GM23338 (cell line): Measurements from ENCODE around the gene CACNA1C. TPM values are rescaled to one million over a fixed set of nuclear protein-coding genes. Genes with fewer than 3 reads are reported as not detected.

Experiments
- ATAC-seq: fragments of 200-7000 bp; cut with Tn5 transposase; 3 replicates; pipeline ENCODE4 v1.9.1; 2020
- DNase-seq: peaks from one replicate; pipeline ENCODE4 v3.0.0-alpha.2; 2015; ENCODE audit warnings: low spot score
- H2AFZ ChIP-seq: fragments of 200-600 bp; sonication (generic); 2 replicates; pipeline ENCODE4 v1.8.0; 2016; ENCODE audit warnings: antibody characterized with exemption, mild to moderate bottlenecking, moderate library complexity
- H3F3A ChIP-seq: fragments of 200-600 bp; sonication (generic); replicated peaks from 2 replicates; pipeline ENCODE4 v1.8.0; 2017; ENCODE audit warnings: antibody characterized with exemption, mixed run types, low read depth
- H3K27ac ChIP-seq: fragments of 200-600 bp; sonication (generic); 2 replicates; pipeline ENCODE4 v1.6.1; 2016; ENCODE audit warnings: low read depth
- H3K27me3 ChIP-seq: fragments of 200-600 bp; sonication (generic); 2 replicates; pipeline ENCODE4 v1.8.0; 2016; ENCODE audit warnings: mild to moderate bottlenecking, mixed run types, moderate library complexity; ENCODE audit not compliant: insufficient read depth
- H3K36me3 ChIP-seq: fragments of 200-600 bp; sonication (generic); 2 replicates; pipeline ENCODE4 v1.8.0; 2016; ENCODE audit warnings: mild to moderate bottlenecking; ENCODE audit not compliant: insufficient read depth
- H3K4me1 ChIP-seq: fragments of 200-600 bp; sonication (generic); 2 replicates; pipeline ENCODE4 v1.8.0; 2016; ENCODE audit warnings: mild to moderate bottlenecking, moderate library complexity; ENCODE audit not compliant: insufficient read depth
- H3K4me2 ChIP-seq: fragments of 200-600 bp; sonication (generic); 2 replicates; pipeline ENCODE4 v1.7.1; 2017; ENCODE audit warnings: mixed run types
- H3K4me3 ChIP-seq: fragments of 200-600 bp; sonication (generic); 2 replicates; pipeline ENCODE4 v1.6.1; 2016; ENCODE audit warnings: mixed run types
- H3K79me2 ChIP-seq: fragments of 200-600 bp; sonication (generic); replicated peaks from 2 replicates; pipeline ENCODE4 v1.8.0; 2017; ENCODE audit warnings: mild to moderate bottlenecking; ENCODE audit not compliant: insufficient read depth
- H3K9me2 ChIP-seq: fragments of 200-600 bp; sonication (generic); 2 replicates; pipeline ENCODE4 v1.8.0; 2017; ENCODE audit not compliant: insufficient read depth
- H4K20me1 ChIP-seq: fragments of 200-600 bp; sonication (generic); replicated peaks from 2 replicates; pipeline ENCODE4 v1.8.0; 2017; ENCODE audit warnings: mild to moderate bottlenecking; ENCODE audit not compliant: insufficient read depth
- H3K27ac Mint-ChIP-seq: 2 replicates; pipeline ENCODE4 v1.8.0; 2020; ENCODE audit warnings: inconsistent platforms, mild to moderate bottlenecking, moderate library complexity, mixed read lengths
- H3K27me3 Mint-ChIP-seq: 3 replicates; pipeline ENCODE4 v1.8.0; 2022; ENCODE audit warnings: low read depth, mild to moderate bottlenecking, moderate library complexity, mixed read lengths, inconsistent platforms; ENCODE audit not compliant: insufficient read depth, poor library complexity
- H3K36me3 Mint-ChIP-seq: 3 replicates; pipeline ENCODE4 v1.8.0; 2021; ENCODE audit warnings: low read depth, mild to moderate bottlenecking, inconsistent platforms, moderate library complexity, mixed read lengths
- H3K4me1 Mint-ChIP-seq: 3 replicates; pipeline ENCODE4 v1.8.0; 2020; ENCODE audit warnings: mild to moderate bottlenecking, inconsistent platforms, mixed read lengths
- H3K4me3 Mint-ChIP-seq: 3 replicates; pipeline ENCODE4 v1.8.0; 2021; ENCODE audit warnings: moderate library complexity, mild to moderate bottlenecking, inconsistent platforms, mixed read lengths
- H3K9me3 Mint-ChIP-seq: 3 replicates; pipeline ENCODE4 v1.8.0; 2020; ENCODE audit warnings: moderate library complexity, mild to moderate bottlenecking, inconsistent platforms, mixed read lengths
- EZH2phosphoT487 ChIP-seq: fragments of 200-600 bp; sonication (generic); IDR thresholded peaks from one replicate; pipeline ENCODE4 v1.8.1; 2018; ENCODE audit warnings: antibody characterized with exemption; ENCODE audit not compliant: unreplicated experiment
- polyA plus RNA-seq: library from polyadenylated mRNA; unstranded; fragments of >200 nt; fragmentation: Nextera tagmentation; extraction: Ambion mirVana; gene quantifications from 2 replicates; pipeline ENCODE4 v1.2.1, GENCODE V29; 2016
- total RNA-seq: library from RNA; depleted of rRNA; stranded (reverse); fragments of >200 nt; shearing (Covaris generic); gene quantifications from 2 replicates; pipeline ENCODE4 v1.2.3, GENCODE V29; 2014
- TF ChIP-seq, protein P1 (sequence below): IDR thresholded peaks from 2 replicates; pipeline ENCODE4 v1.6.1; 2016; ENCODE audit warnings: antibody characterized with exemption
- TF ChIP-seq, protein P2 (sequence below), 2 experiments: fragments of 200-600 bp in 1 of 2; sonication (generic) in 1 of 2; conservative IDR thresholded peaks; 2 replicates each; pipeline versions ENCODE4 v1.5.1 to v1.6.1; 2016 to 2017; ENCODE audit warnings: antibody characterized with exemption in 2 of 2, low read depth in 2 of 2, mild to moderate bottlenecking in 2 of 2, moderate library complexity in 1 of 2
- TF ChIP-seq, protein P3 (sequence below): fragments of 250-450 bp; sonication (Bioruptor Pico); IDR thresholded peaks from 2 replicates; pipeline ENCODE4 v1.5.0; 2020; ENCODE audit warnings: mild to moderate bottlenecking, moderate library complexity

Gene CACNA1C
- total and polyA plus RNA-seq, 2 experiments from 2014 or later = 0.78 to 2.1 TPM

DNA sequence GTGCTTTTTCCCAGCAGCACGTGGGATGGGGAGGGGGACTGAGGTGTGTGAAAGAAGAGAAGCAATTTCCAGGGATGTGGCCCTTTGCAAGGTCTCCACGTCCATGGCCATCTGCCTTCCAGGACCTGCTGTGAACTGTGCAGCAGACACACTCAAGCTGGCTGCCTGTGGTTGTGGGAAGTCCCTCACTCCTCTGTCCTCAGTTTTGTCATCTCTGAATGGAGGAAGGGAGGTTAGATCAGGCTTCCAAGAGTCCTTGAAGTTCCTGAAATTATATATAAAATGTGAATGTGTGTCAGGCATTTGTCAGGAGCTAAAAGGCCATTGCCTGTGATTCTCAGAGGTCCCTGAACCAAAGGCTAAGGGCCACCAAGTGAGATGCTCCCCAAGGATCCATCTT lies 328.2 kb downstream of the CACNA1C start:
- H4K20me1 ChIP-seq = no peaks in the 10 kb centered on the region
- no peak overlapping the region for H3K4me3 ChIP-seq
- no peaks in the 10 kb centered on the region for H3K36me3 Mint-ChIP-seq
- H3K4me2 ChIP-seq = no peak overlapping the region
- ATAC-seq = no peak
- no peaks in the 10 kb centered on the region for H3K4me1 ChIP-seq
- H3K9me3 Mint-ChIP-seq = no peaks in the 10 kb centered on the region
- H3K27me3 Mint-ChIP-seq = peaks cover 7% of the 10 kb centered on the region
- H3K27me3 ChIP-seq = no peaks in the 10 kb centered on the region
- no peak overlapping the region for H3K4me3 Mint-ChIP-seq
- no peak overlapping the region for H2AFZ ChIP-seq
- no peaks in the 10 kb centered on the region for H3K79me2 ChIP-seq
- H3K27ac Mint-ChIP-seq = no peak overlapping the region
- H3K36me3 ChIP-seq = no peaks in the 10 kb centered on the region
- H3K27ac ChIP-seq = no peak overlapping the region
- no peak for TF ChIP-seq EZH2phosphoT487
- peaks cover 14% of the 10 kb centered on the region for H3K4me1 Mint-ChIP-seq
- H3F3A ChIP-seq = no peaks in the 10 kb centered on the region
- DNase-seq = no peak
- H3K9me2 ChIP-seq = 0 out of 2 replicates have a peak, but pooled peaks cover 6% of the 10 kb centered on the region

DNA sequence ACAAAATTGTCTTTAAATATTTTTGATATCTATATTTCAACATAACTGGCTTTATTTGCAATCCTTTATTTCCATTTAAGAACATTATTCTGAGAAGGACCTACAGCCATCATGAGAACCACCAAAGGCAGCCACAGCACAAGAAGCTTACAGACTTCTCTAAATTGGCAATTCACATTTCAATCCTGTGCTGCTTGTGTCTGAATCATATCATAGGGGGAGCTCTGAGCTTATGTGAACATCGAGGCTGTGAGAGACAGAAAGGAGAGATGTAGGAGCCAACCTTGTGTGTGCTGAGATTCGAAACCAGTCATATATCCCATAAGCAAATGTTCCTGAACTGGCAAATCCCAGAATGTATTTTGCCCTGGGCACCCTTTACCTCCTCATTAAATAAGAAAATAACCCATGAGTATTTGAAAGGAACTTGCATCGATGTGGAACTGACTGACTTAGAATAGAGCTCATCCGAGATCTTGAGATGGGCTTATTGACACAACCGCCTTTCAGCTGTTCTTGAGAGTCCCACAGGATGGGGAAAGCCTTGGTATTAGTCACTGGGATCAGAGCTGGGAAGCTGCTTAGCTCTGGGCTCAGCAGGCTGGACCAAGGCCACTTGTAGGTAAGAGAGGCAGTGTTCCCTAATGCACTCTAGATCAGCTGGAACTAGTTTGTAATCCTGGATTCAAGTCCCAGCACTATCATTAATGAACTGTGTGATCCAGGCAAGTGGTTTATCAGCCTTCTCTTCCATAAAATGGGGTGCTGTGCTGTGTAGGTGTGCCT lies 329.8 kb downstream of the CACNA1C start:
- Histone ChIP-seq H3F3A (no peaks in the 10 kb centered on the region), H2AFZ (no peak overlapping the region), H3K27ac (no peak overlapping the region), H3K36me3 (no peaks in the 10 kb centered on the region), H3K4me1 (no peaks in the 10 kb centered on the region), H3K79me2 (no peaks in the 10 kb centered on the region), H4K20me1 (no peaks in the 10 kb centered on the region), H3K4me3 (no peak overlapping the region), H3K27me3 (no peaks in the 10 kb centered on the region), H3K4me2 (no peak overlapping the region), H3K9me2 (no peaks in the 10 kb centered on the region)
- peaks cover 4% of the 10 kb centered on the region for H3K27me3 Mint-ChIP-seq
- H3K4me1 Mint-ChIP-seq = peaks cover 9% of the 10 kb centered on the region
- no peaks in the 10 kb centered on the region for H3K9me3 Mint-ChIP-seq
- TF ChIP-seq, protein P1, sequence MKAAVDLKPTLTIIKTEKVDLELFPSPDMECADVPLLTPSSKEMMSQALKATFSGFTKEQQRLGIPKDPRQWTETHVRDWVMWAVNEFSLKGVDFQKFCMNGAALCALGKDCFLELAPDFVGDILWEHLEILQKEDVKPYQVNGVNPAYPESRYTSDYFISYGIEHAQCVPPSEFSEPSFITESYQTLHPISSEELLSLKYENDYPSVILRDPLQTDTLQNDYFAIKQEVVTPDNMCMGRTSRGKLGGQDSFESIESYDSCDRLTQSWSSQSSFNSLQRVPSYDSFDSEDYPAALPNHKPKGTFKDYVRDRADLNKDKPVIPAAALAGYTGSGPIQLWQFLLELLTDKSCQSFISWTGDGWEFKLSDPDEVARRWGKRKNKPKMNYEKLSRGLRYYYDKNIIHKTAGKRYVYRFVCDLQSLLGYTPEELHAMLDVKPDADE = no peak
- TF ChIP-seq, protein P2, sequence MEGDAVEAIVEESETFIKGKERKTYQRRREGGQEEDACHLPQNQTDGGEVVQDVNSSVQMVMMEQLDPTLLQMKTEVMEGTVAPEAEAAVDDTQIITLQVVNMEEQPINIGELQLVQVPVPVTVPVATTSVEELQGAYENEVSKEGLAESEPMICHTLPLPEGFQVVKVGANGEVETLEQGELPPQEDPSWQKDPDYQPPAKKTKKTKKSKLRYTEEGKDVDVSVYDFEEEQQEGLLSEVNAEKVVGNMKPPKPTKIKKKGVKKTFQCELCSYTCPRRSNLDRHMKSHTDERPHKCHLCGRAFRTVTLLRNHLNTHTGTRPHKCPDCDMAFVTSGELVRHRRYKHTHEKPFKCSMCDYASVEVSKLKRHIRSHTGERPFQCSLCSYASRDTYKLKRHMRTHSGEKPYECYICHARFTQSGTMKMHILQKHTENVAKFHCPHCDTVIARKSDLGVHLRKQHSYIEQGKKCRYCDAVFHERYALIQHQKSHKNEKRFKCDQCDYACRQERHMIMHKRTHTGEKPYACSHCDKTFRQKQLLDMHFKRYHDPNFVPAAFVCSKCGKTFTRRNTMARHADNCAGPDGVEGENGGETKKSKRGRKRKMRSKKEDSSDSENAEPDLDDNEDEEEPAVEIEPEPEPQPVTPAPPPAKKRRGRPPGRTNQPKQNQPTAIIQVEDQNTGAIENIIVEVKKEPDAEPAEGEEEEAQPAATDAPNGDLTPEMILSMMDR (conservative IDR thresholded peaks at IDR 0.05; ENCODE audit: low read depth in 2 of 2) = peak in 1 of 2 experiments; percentile 41; a peak in 2 of 4 replicates
- TF ChIP-seq, protein P3, sequence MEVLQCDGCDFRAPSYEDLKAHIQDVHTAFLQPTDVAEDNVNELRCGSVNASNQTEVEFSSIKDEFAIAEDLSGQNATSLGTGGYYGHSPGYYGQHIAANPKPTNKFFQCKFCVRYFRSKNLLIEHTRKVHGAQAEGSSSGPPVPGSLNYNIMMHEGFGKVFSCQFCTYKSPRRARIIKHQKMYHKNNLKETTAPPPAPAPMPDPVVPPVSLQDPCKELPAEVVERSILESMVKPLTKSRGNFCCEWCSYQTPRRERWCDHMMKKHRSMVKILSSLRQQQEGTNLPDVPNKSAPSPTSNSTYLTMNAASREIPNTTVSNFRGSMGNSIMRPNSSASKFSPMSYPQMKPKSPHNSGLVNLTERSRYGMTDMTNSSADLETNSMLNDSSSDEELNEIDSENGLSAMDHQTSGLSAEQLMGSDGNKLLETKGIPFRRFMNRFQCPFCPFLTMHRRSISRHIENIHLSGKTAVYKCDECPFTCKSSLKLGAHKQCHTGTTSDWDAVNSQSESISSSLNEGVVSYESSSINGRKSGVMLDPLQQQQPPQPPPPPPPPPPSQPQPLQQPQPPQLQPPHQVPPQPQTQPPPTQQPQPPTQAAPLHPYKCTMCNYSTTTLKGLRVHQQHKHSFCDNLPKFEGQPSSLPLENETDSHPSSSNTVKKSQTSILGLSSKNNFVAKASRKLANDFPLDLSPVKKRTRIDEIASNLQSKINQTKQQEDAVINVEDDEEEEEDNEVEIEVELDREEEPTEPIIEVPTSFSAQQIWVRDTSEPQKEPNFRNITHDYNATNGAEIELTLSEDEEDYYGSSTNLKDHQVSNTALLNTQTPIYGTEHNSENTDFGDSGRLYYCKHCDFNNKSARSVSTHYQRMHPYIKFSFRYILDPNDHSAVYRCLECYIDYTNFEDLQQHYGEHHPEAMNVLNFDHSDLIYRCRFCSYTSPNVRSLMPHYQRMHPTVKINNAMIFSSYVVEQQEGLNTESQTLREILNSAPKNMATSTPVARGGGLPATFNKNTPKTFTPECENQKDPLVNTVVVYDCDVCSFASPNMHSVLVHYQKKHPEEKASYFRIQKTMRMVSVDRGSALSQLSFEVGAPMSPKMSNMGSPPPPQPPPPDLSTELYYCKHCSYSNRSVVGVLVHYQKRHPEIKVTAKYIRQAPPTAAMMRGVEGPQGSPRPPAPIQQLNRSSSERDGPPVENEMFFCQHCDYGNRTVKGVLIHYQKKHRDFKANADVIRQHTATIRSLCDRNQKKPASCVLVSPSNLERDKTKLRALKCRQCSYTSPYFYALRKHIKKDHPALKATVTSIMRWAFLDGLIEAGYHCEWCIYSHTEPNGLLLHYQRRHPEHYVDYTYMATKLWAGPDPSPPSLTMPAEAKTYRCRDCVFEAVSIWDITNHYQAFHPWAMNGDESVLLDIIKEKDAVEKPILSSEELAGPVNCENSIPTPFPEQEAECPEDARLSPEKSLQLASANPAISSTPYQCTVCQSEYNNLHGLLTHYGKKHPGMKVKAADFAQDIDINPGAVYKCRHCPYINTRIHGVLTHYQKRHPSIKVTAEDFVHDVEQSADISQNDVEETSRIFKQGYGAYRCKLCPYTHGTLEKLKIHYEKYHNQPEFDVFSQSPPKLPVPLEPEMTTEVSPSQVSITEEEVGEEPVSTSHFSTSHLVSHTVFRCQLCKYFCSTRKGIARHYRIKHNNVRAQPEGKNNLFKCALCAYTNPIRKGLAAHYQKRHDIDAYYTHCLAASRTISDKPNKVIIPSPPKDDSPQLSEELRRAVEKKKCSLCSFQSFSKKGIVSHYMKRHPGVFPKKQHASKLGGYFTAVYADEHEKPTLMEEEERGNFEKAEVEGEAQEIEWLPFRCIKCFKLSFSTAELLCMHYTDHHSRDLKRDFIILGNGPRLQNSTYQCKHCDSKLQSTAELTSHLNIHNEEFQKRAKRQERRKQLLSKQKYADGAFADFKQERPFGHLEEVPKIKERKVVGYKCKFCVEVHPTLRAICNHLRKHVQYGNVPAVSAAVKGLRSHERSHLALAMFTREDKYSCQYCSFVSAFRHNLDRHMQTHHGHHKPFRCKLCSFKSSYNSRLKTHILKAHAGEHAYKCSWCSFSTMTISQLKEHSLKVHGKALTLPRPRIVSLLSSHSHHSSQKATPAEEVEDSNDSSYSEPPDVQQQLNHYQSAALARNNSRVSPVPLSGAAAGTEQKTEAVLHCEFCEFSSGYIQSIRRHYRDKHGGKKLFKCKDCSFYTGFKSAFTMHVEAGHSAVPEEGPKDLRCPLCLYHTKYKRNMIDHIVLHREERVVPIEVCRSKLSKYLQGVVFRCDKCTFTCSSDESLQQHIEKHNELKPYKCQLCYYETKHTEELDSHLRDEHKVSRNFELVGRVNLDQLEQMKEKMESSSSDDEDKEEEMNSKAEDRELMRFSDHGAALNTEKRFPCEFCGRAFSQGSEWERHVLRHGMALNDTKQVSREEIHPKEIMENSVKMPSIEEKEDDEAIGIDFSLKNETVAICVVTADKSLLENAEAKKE (CRISPR knock-in tag) = no peak
- DNase-seq (no peak), ATAC-seq (no peak)
- H3K4me3 Mint-ChIP-seq = no peak overlapping the region
- no peak overlapping the region; the same call in 1 of the 2 replicates for H3K27ac Mint-ChIP-seq
- H3K36me3 Mint-ChIP-seq = no peaks in the 10 kb centered on the region
